Vagina (tissue), 2 donors: ENCODE data around the gene KLHL22.

ENCODE experiments used
- CTCF ChIP-seq, 3 experiments: fragments of 450-650 bp in 2 of 3; fragments of 200-600 bp in 1 of 3; sonication (generic) in 1 of 3; IDR thresholded peaks; one replicate each; pipeline ENCODE4 v1.5.1; 2017 to 2019; ENCODE audit warnings: antibody characterized with exemption in 3 of 3, mild to moderate bottlenecking in 2 of 3, moderate library complexity in 2 of 3
- POLR2A ChIP-seq, 2 donors: fragments of 450-650 bp; IDR thresholded peaks; one replicate each; pipeline ENCODE4 v1.6.1; 2017; ENCODE audit warnings: antibody characterized with exemption in 2 of 2, mild to moderate bottlenecking in 2 of 2, moderate library complexity in 2 of 2
- POLR2AphosphoS5 ChIP-seq, 2 donors: sonication (generic); formaldehyde crosslinking; IDR thresholded peaks; one replicate each; pipeline ENCODE4 v1.9.0; 2017; ENCODE audit warnings: antibody characterized with exemption in 2 of 2, mild to moderate bottlenecking in 2 of 2, low read depth in 1 of 2; ENCODE audit not compliant: insufficient read depth in 1 of 2

DNA sequence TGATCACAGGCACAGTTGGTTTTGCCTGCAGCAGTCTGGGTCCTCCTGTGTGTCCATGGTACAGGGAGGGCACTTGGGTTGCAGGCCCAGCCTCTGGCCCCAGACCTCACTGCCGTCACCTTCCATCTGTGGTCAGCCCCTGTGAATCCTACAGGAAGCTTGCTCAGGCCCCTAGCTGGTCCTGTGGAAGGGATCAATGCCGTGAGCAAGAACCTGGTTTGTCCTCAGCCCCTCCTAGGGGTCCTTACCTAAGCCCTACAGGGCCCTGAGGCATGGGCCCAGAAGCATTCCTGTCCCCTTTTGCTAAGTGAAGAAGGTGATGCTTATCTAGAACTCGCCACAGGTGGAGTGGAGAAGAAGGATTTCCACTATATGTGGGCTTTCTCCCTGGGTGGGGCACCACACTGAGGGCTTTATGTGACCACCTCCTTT, 41.7 kb upstream of the KLHL22 start:
- TF ChIP-seq CTCF (IDR thresholded peaks at IDR 0.05), result no peak
- TF ChIP-seq POLR2A (IDR thresholded peaks at IDR 0.05), result no peak
- TF ChIP-seq POLR2AphosphoS5 (IDR thresholded peaks at IDR 0.05; ENCODE audit: insufficient read depth in 1 of 2, low read depth in 1 of 2), result no peak
